WI38 (cell line): ENCODE data around the gene ARHGEF7.

ENCODE experiments used
- H3K4me3 ChIP-seq: 2 replicates; pipeline ENCODE4 v1.5.1; 2011; ENCODE audit warnings: low read depth, mild to moderate bottlenecking, control low read depth, low read length
- CTCF ChIP-seq: IDR thresholded peaks from 2 replicates; pipeline ENCODE4 v1.5.1; 2012; ENCODE audit warnings: low read depth, mild to moderate bottlenecking, control low read depth, low read length

The ARHGEF7 gene

GRCh38 chr13:111233080-111233479 lies 118.0 kb downstream of the ARHGEF7 start:
- no peak overlapping the region for H3K4me3 ChIP-seq
- no peak for TF ChIP-seq CTCF

- no peak overlapping the region for H3K4me3 ChIP-seq
- TF ChIP-seq CTCF = no peak
Observed at GRCh38 chr13:111239764-111240670, 124.9 kb downstream of the ARHGEF7 start.

- no peak for TF ChIP-seq CTCF
- no peak overlapping the region for H3K4me3 ChIP-seq
Observed at GRCh38 chr13:111241006-111241755, 126.1 kb downstream of the ARHGEF7 start.

- no peak for TF ChIP-seq CTCF
- H3K4me3 ChIP-seq = no peak overlapping the region
Observed at GRCh38 chr13:111241862-111242261, 126.8 kb downstream of the ARHGEF7 start.

GRCh38 chr13:111242585-111242984 lies 127.5 kb downstream of the ARHGEF7 start:
- no peak for TF ChIP-seq CTCF
- H3K4me3 ChIP-seq = no peak overlapping the region

- no peak for TF ChIP-seq CTCF
- no peak overlapping the region for H3K4me3 ChIP-seq
Observed at GRCh38 chr13:111243981-111244380, 128.9 kb downstream of the ARHGEF7 start.
